GM18867 (cell line): ENCODE measurements around the gene SEZ6L.

Experiments
- ATAC-seq: cut with Tn5 transposase; IDR thresholded peaks from one replicate; pipeline ENCODE4 v1.9.1; 2021; ENCODE audit warnings: mild to moderate bottlenecking, moderate library complexity; ENCODE audit not compliant: unreplicated experiment

SEZ6L gene

GRCh38 chr22:26291940-26292666 is 122.8 kb downstream of the SEZ6L start:
- ATAC-seq: no peak

GRCh38 chr22:26292667-26292995 is 123.4 kb downstream of the SEZ6L start:
- no peak for ATAC-seq

DNA sequence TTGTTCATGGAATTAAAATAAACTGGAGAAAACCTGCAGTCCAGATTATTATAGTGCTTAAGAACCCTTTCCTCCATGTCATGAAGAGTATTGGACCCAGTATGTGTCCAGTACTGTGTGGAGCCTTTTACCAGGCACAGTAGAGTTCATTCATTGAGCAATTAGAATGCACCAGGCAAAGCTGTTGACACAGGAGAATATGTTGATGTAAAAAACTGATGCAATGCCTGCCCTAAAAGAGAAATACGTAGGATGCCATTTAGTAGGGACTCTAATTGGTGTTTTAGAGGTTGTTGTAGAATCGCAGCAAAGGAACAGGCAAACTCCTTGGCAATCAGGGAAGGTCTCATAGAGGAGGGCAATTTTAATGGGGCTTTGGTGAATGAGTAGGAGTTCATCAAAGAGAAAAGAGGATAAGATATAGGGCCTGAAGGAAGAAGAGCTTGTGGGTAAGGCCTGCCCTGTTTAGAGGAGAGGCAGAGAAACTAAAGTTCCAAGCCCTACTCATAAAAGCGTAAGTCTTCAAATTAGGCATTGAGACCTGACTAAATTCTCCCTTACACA is 126.4 kb downstream of the SEZ6L start:
- ATAC-seq: no peak

GRCh38 chr22:26298605-26299310 is 129.5 kb downstream of the SEZ6L start:
- no peak for ATAC-seq

DNA sequence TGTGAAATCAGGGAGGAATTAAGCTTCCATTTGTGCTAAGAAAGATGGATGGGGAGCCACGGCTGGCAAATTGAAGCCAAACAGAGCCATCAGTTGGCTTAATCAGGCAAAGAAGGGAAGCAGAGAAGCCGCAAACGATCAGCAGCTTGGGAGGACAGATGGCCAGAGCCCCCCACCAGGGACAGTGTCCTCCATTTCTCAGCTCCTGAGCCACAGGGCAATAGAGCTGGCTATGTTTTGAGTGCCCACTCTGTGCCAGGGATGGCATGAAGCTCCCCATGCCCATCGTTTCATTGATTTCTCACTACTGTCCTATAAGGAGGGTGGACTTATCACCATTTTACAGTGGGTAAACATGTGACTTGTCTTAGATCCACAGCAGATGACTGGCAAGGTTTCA is 133.5 kb downstream of the SEZ6L start:
- ATAC-seq: no peak

DNA sequence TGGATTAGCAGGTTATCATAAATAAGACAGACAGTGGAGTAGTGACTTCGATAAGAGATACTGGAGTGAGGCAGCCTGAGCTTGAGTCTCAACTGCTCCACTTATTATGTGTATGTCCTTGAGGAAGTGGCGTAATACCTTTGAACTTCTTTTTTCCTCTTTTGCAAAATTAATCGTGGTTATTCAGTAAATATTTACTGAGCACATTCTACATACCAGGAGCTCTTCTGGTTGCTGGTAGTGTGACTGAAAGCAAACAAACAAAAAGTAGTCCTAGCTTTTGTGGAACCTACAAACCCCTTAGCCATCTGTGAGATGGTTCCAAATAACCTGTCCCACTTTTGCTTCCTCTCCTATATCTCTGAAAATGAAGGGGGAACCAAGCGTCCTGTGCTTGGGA is 134.2 kb downstream of the SEZ6L start:
- no peak for ATAC-seq

- ATAC-seq: no peak
Measured at GRCh38 chr22:26304730-26305129, 135.5 kb downstream of the SEZ6L start.

DNA sequence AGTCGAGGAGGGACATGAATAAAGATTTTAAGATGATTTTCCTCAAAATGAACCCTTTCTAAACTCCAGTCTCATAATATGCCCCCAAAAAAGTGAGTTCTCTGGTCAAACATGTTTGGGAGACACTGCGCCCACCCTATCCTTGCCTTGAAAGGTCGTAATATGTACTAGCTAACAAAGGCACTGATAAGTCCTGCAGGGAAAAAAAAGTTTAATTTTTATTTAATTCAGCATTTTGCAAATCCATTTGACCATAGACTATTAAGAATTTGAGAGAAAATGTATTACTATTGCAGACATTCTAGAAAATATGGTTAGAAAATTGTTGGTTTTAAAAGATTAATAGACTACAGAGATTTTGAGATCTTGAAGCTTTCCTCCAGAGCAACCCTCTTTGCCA is 139.2 kb downstream of the SEZ6L start:
- ATAC-seq: no peak

DNA sequence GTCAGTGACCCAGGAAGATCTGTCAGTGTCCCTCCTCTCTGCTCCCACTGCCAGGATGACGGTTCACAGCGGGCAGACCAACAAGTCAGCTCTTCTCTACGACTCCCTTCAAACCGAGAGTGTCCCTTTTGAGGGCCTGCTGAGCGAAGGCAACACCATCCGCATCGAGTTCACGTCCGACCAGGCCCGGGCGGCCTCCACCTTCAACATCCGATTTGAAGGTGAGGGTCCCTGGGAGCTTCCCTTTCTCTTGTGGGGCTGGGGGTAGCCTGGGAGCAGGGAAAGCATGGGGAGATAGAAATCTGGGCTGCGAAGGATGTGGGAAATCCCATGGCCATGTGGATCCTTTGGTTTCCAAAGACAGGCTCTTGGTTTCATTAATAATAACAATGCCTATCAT is 141.4 kb downstream of the SEZ6L start:
- ATAC-seq: no peak

GRCh38 chr22:26313291-26313690 is 144.0 kb downstream of the SEZ6L start:
- ATAC-seq: no peak

DNA sequence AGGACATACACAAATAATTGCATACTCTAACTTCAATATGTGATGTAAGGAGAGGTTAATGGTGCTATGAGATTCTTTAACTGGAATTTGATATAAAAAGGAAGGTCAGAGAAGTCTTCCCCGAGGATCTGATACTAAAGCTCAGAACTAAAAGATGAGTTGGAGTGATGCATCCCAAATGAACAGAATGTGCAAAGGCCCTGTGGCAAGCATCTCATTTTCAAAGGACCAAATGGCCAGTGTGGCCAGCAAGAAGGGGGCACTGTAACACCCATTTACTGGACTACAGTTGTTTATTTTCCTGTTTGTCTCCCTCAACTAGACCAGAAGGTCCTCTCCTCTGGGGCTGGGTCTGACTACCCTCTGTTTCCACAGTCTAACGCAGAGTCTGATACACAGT is 144.9 kb downstream of the SEZ6L start:
- ATAC-seq: no peak

DNA sequence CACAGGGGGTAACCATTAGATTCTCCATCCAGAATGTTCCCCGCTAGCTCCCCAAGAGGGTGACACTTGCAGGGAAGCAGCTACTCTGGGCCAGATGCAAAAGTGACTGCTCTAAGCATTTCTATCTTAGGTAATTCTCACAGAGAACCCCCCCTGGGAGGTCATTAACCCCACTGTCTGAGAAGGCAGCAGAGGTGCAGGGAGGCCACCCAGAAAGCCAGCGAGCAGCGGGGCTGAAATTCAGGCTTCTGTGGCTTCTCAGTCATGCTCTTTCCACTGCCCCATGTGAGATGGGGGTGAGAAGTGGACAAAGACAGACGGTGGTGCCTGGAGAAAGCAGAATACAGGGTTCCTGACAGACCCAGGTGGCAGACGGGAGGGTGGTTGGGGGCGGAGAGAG is 145.4 kb downstream of the SEZ6L start:
- ATAC-seq: no peak

- ATAC-seq: no peak
Measured at GRCh38 chr22:26316732-26317285, 147.5 kb downstream of the SEZ6L start.

- ATAC-seq: no peak
Measured at GRCh38 chr22:26318975-26319374, 149.7 kb downstream of the SEZ6L start.

DNA sequence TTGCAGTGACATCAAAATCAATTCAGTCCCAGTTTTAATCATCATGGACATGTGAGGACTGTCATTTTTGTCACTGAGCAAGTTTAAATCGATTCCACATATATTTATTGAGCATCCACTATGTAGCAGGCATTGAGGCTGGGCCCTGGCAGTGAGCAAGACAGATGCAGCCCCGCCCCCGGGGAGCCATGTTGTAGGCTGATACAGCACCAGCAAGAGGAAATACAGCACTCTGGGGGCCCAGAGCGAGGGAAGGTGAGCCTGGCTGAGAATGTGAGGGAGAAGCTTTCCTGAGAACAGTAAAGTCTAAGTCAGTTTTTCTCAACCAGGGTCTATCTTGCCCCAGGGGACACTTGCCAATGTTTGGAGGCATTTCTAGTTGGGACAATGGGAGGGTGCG is 151.2 kb downstream of the SEZ6L start:
- ATAC-seq: no peak

GRCh38 chr22:26321469-26321913 is 152.2 kb downstream of the SEZ6L start:
- ATAC-seq: no peak

DNA sequence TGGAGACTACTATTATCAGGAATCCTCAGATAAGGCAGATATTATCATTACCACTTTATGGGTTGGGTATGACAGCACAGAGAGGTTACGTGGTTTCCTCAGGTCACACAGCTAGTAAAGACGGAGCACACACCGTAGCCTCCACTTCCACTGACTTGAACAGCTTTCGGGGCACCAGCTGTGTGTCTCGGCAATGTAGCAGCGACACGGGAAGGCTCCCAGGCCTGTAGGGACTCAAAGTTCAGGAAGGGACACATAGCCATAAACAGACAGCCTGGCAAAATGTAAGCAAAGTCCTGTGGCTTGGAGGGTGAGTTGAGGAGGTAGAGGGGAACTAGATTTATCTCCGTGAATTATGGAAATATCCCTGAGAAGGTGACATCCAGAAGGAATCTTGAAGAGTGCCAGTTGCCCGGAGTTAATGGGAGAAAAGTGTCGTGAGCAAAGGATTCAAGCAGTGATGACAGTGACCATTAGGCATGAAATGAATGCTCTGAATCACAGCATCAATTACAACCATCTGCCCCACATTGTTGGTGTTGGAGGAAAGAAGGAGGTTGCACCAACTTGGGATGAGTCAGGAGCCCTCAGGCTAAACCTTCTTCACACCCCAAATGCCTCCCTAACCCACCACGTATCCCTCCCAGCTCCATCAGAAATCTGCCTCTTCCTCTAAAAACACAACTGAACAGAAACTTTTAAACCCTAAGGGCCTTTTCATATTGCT is 153.1 kb downstream of the SEZ6L start:
- ATAC-seq: no peak

GRCh38 chr22:26323013-26323412 is 153.8 kb downstream of the SEZ6L start:
- no peak for ATAC-seq

GRCh38 chr22:26324150-26324549 is 154.9 kb downstream of the SEZ6L start:
- no peak for ATAC-seq

- no peak for ATAC-seq
Measured at GRCh38 chr22:26325641-26326040, 156.4 kb downstream of the SEZ6L start.

GRCh38 chr22:26326803-26327202 is 157.5 kb downstream of the SEZ6L start:
- ATAC-seq: no peak
